Stimulated activated CD8-positive, alpha-beta memory T cell treated with anti-CD3 and anti-CD28 coated beads, Interleukin-12 subunit alpha, Interleukin-12 subunit beta, amount 100 ng/mL, for 4 hours (primary cell): ENCODE measurements around the gene IRS2.
"Not testable (repeated sequence)": the region's sequence is repeated elsewhere in the genome, so short reads cannot be mapped to it uniquely, and the experiment has no call there.

Experiments
- DNase-seq: peaks from one replicate; pipeline ENCODE4 v3.0.0-alpha.2; 2020; ENCODE audit warnings: low read depth

The IRS2 gene

GRCh38 chr13:109786457-109787134 is at the start of gene IRS2:
Gene IRS2, minus strand, starts transcription at chr13:109786583. Its CDS starts 530 bp downstream, at chr13:109786053.
- DNase-seq = peak; percentile 81

- DNase-seq = no peak
These were observed 48.8 kb upstream of the IRS2 start for GRCh38 chr13:109834973-109835720.

- DNase-seq = no peak
These were observed 47.6 kb upstream of the IRS2 start for GRCh38 chr13:109833940-109834339.

- no peak for DNase-seq
These were observed 46.7 kb upstream of the IRS2 start for GRCh38 chr13:109833071-109833470.

- not testable (repeated sequence) for DNase-seq
These were observed 42.4 kb upstream of the IRS2 start for GRCh38 chr13:109828591-109829316.

- not testable (repeated sequence) for DNase-seq
These were observed 36.8 kb upstream of the IRS2 start for GRCh38 chr13:109823201-109823600.

GRCh38 chr13:109821103-109821502 is 34.7 kb upstream of the IRS2 start:
- no peak for DNase-seq

GRCh38 chr13:109819874-109820273 is 33.5 kb upstream of the IRS2 start:
- no peak for DNase-seq

GRCh38 chr13:109818886-109819285 is 32.5 kb upstream of the IRS2 start:
- DNase-seq = no peak

- DNase-seq = no peak
These were observed 31.5 kb upstream of the IRS2 start for GRCh38 chr13:109817591-109818535.

GRCh38 chr13:109816808-109817203 is 30.4 kb upstream of the IRS2 start:
- DNase-seq = no peak

- no peak for DNase-seq
These were observed 29.9 kb upstream of the IRS2 start for GRCh38 chr13:109816112-109816807.

- DNase-seq = no peak
These were observed 29.3 kb upstream of the IRS2 start for GRCh38 chr13:109815651-109816050.

- no peak for DNase-seq
These were observed 27.3 kb upstream of the IRS2 start for GRCh38 chr13:109813663-109814062.

- DNase-seq = no peak
These were observed 26.0 kb upstream of the IRS2 start for GRCh38 chr13:109812382-109812781.

GRCh38 chr13:109810761-109811510 is 24.6 kb upstream of the IRS2 start:
- no peak for DNase-seq

GRCh38 chr13:109809216-109809932 is 23.0 kb upstream of the IRS2 start:
- DNase-seq = no peak

- no peak for DNase-seq
These were observed 21.0 kb upstream of the IRS2 start for GRCh38 chr13:109807345-109807744.

- DNase-seq = no peak
These were observed 18.3 kb upstream of the IRS2 start for GRCh38 chr13:109804654-109805053.

GRCh38 chr13:109803825-109804224 is 17.4 kb upstream of the IRS2 start:
- DNase-seq = no peak
